HG03097 (cell line): ENCODE measurements around the gene ZNF296.
A peak's percentile ranks its signal among the peaks of the same experiment; 100 is the strongest.

ENCODE experiments used
- ATAC-seq: cut with Tn5 transposase; IDR thresholded peaks from one replicate; pipeline ENCODE4 v1.9.1; 2021; ENCODE audit not compliant: unreplicated experiment, low FRiP score

The ZNF296 gene

GRCh38 chr19:45103508-45104319 is 27.4 kb upstream of the ZNF296 start:
- no peak for ATAC-seq

GRCh38 chr19:45103156-45103507 is 26.9 kb upstream of the ZNF296 start:
- no peak for ATAC-seq

GRCh38 chr19:45102481-45102880 is 26.2 kb upstream of the ZNF296 start:
- ATAC-seq = no peak

GRCh38 chr19:45101806-45102205 is 25.5 kb upstream of the ZNF296 start:
- no peak for ATAC-seq

- ATAC-seq = no peak
These were observed 24.6 kb upstream of the ZNF296 start for GRCh38 chr19:45100846-45101252.

GRCh38 chr19:45100201-45100600 is 23.9 kb upstream of the ZNF296 start:
- no peak for ATAC-seq

- no peak for ATAC-seq
These were observed 23.4 kb upstream of the ZNF296 start for GRCh38 chr19:45099467-45100191.

GRCh38 chr19:45098521-45099466 is 22.5 kb upstream of the ZNF296 start:
- ATAC-seq = no peak

- ATAC-seq = no peak
These were observed 21.7 kb upstream of the ZNF296 start for GRCh38 chr19:45097776-45098520.

GRCh38 chr19:45097450-45097775 is 21.1 kb upstream of the ZNF296 start:
- no peak for ATAC-seq

GRCh38 chr19:45096700-45097099 is 20.4 kb upstream of the ZNF296 start:
- no peak for ATAC-seq

GRCh38 chr19:45095496-45096413 is 19.5 kb upstream of the ZNF296 start:
- no peak for ATAC-seq

GRCh38 chr19:45094707-45095106 is 18.4 kb upstream of the ZNF296 start:
- ATAC-seq = no peak

- no peak for ATAC-seq
These were observed 17.9 kb upstream of the ZNF296 start for GRCh38 chr19:45094137-45094536.

GRCh38 chr19:45092747-45093678 is 16.7 kb upstream of the ZNF296 start, which contains the start of gene PPP1R37:
Gene PPP1R37, plus strand, starts transcription at chr19:45093179. Its CDS starts 147 bp downstream, at chr19:45093326.
- ATAC-seq = peak; percentile 48

GRCh38 chr19:45091031-45091923 is 15.0 kb upstream of the ZNF296 start:
- peak; percentile 58 for ATAC-seq

- ATAC-seq = no peak
These were observed 14.3 kb upstream of the ZNF296 start for GRCh38 chr19:45090606-45091005.
